ENCODE data around the gene CD244. TPM values are rescaled to one million over a fixed set of nuclear protein-coding genes. Genes with fewer than 3 reads are reported as not detected.
A peak's percentile ranks its signal among the peaks of the same experiment; 100 is the strongest.

The CD244 gene
- total RNA-seq, 2 donors from 2014 or later: 0.55 to 1.1 TPM

GRCh38 chr1:160834945-160835565, 27.6 kb downstream of the CD244 start:
- DNase-seq (ENCODE audit: low spot score): peak; percentile 32
- no peaks in the 10 kb centered on the region for H3K9me3 ChIP-seq
- 77% methylated on average over 3 of the region's 3 CpGs for WGBS
- H3K27me3 ChIP-seq (replicated peaks; ENCODE audit: insufficient read depth): no peaks in the 10 kb centered on the region
- no peak overlapping the region for H3K27ac ChIP-seq
- H3K4me1 ChIP-seq (replicated peaks): no peaks in the 10 kb centered on the region
- no peaks in the 10 kb centered on the region for H3K36me3 ChIP-seq
- H3K4me3 ChIP-seq: no peak overlapping the region
- TF ChIP-seq CTCF (IDR thresholded peaks at IDR 0.05) (peak in 3 of 4 experiments; percentile 60 to 71 (median 67)), POLR2A (IDR thresholded peaks at IDR 0.05) (no peak), POLR2AphosphoS5 (IDR thresholded peaks at IDR 0.05) (peak; percentile 20)
- intact Hi-C loops (cut with DNase I): loop anchor here (5.0 kb wide), 1 partner anchor 117 kb away; the partner anchor contains the start of gene ITLN2

- H3K4me3 ChIP-seq: no peak overlapping the region
- 53% methylated on average over 8 of the region's 8 CpGs for WGBS
- DNase-seq (ENCODE audit: low spot score): peak; percentile 61
- TF ChIP-seq POLR2A (IDR thresholded peaks at IDR 0.05): no peak
- TF ChIP-seq CTCF (IDR thresholded peaks at IDR 0.05): peak; percentile 36 to 79 (median 68)
- no peak for TF ChIP-seq POLR2AphosphoS5 (IDR thresholded peaks at IDR 0.05)
- no peaks in the 10 kb centered on the region for H3K4me1 ChIP-seq (replicated peaks)
- intact Hi-C loops (cut with DNase I): no loop called here
- H3K9me3 ChIP-seq: no peaks in the 10 kb centered on the region
- no peak overlapping the region for H3K27ac ChIP-seq
- H3K36me3 ChIP-seq: no peaks in the 10 kb centered on the region
- no peaks in the 10 kb centered on the region for H3K27me3 ChIP-seq (replicated peaks; ENCODE audit: insufficient read depth)
These were observed 32.1 kb downstream of the CD244 start for GRCh38 chr1:160830321-160831153.

- 93% methylated on average over 1 of the region's 1 CpG for WGBS
- intact Hi-C loops (cut with DNase I): no loop called here
- TF ChIP-seq POLR2A (IDR thresholded peaks at IDR 0.05) (no peak), CTCF (IDR thresholded peaks at IDR 0.05) (no peak), POLR2AphosphoS5 (IDR thresholded peaks at IDR 0.05) (no peak)
These were observed 32.9 kb downstream of the CD244 start for GRCh38 chr1:160829766-160830165.

GRCh38 chr1:160827418-160827817, 35.3 kb downstream of the CD244 start:
- TF ChIP-seq POLR2A (IDR thresholded peaks at IDR 0.05) (no peak), CTCF (IDR thresholded peaks at IDR 0.05) (no peak), POLR2AphosphoS5 (IDR thresholded peaks at IDR 0.05) (no peak)
- Histone ChIP-seq H3K36me3 (no peaks in the 10 kb centered on the region), H3K9me3 (no peaks in the 10 kb centered on the region), H3K4me3 (no peak overlapping the region), H3K4me1 (replicated peaks) (no peaks in the 10 kb centered on the region), H3K27ac (no peak overlapping the region), H3K27me3 (replicated peaks; ENCODE audit: insufficient read depth) (no peaks in the 10 kb centered on the region)
- intact Hi-C loops (cut with DNase I): no loop called here
- WGBS: 90% methylated on average over 2 of the region's 2 CpGs
- DNase-seq (ENCODE audit: low spot score): no peak

More at GRCh38 chr1:160829766-160830165, 32.9 kb downstream of the CD244 start:
- H3K36me3 ChIP-seq: no peaks in the 10 kb centered on the region
- no peak overlapping the region for H3K27ac ChIP-seq
- no peak overlapping the region for H3K4me3 ChIP-seq
- no peak for DNase-seq (ENCODE audit: low spot score)
- H3K9me3 ChIP-seq: no peaks in the 10 kb centered on the region
- no peaks in the 10 kb centered on the region for H3K27me3 ChIP-seq (replicated peaks; ENCODE audit: insufficient read depth)
- no peaks in the 10 kb centered on the region for H3K4me1 ChIP-seq (replicated peaks)
